ENCODE measurements around the gene NIN. TPM values are rescaled to one million over a fixed set of nuclear protein-coding genes. Genes with fewer than 3 reads are reported as not detected.

The NIN gene
- total RNA-seq, 4 donors from 2014 or later: 24.1 to 35.7 (median 30.7) TPM

- Histone ChIP-seq H3K4me1 (no peaks in the 10 kb centered on the region), H3K36me3 (no peaks in the 10 kb centered on the region), H3K27me3 (peaks cover 0 to 8% of the 10 kb centered on the region in 2 donors), H3K9me3 (no peaks in the 10 kb centered on the region), H3K4me3 (no peak overlapping the region), H3K27ac (no peak overlapping the region)
- no peak for DNase-seq (ENCODE audit: low spot score in 2 of 2)
- WGBS, 2 donors: 59 to 72% methylated on average over 11 of the region's 11 CpGs
- TF ChIP-seq CTCF (IDR thresholded peaks at IDR 0.05) (no peak), EP300 (IDR thresholded peaks at IDR 0.05) (no peak), POLR2A (IDR thresholded peaks at IDR 0.05) (no peak)
Observed at GRCh38 chr14:50865391-50866076, 34.6 kb upstream of the NIN start.

- no peak for DNase-seq (ENCODE audit: low spot score in 2 of 2)
- H3K4me1 ChIP-seq: no peaks in the 10 kb centered on the region
- WGBS, 2 donors: 88 to 93% methylated on average over 5 of the region's 5 CpGs
- H3K27me3 ChIP-seq: peaks cover 0 to 2% of the 10 kb centered on the region in 2 donors
- no peaks in the 10 kb centered on the region for H3K36me3 ChIP-seq
- TF ChIP-seq POLR2A (IDR thresholded peaks at IDR 0.05) (no peak), EP300 (IDR thresholded peaks at IDR 0.05) (no peak), CTCF (IDR thresholded peaks at IDR 0.05) (no peak)
- no peak overlapping the region for H3K27ac ChIP-seq
- no peaks in the 10 kb centered on the region for H3K9me3 ChIP-seq
- H3K4me3 ChIP-seq: no peak overlapping the region
Observed at GRCh38 chr14:50864946-50865345, 34.0 kb upstream of the NIN start.

GRCh38 chr14:50864237-50864636 is 33.3 kb upstream of the NIN start:
- peaks cover 0 to 5% (median 5%) of the 10 kb centered on the region in 4 donors for H3K4me1 ChIP-seq
- TF ChIP-seq POLR2A (IDR thresholded peaks at IDR 0.05): no peak
- no peak overlapping the region for H3K27ac ChIP-seq
- no peaks in the 10 kb centered on the region for H3K36me3 ChIP-seq
- no peaks in the 10 kb centered on the region for H3K27me3 ChIP-seq
- H3K4me3 ChIP-seq: no peak overlapping the region
- H3K9me3 ChIP-seq: no peaks in the 10 kb centered on the region
- no peak for DNase-seq (ENCODE audit: low spot score in 2 of 2)

GRCh38 chr14:50862036-50862570 is 31.1 kb upstream of the NIN start:
- Histone ChIP-seq H3K4me3 (no peak overlapping the region), H3K27ac (no peak overlapping the region), H3K36me3 (no peaks in the 10 kb centered on the region), H3K4me1 (peaks cover 0 to 8% (median 6%) of the 10 kb centered on the region in 4 donors), H3K9me3 (no peaks in the 10 kb centered on the region), H3K27me3 (no peaks in the 10 kb centered on the region)
- no peak for DNase-seq (ENCODE audit: low spot score in 2 of 2)
- 49 to 63% methylated on average over 4 of the region's 4 CpGs for WGBS, 2 donors
- TF ChIP-seq EP300 (IDR thresholded peaks at IDR 0.05) (no peak), CTCF (IDR thresholded peaks at IDR 0.05) (no peak), POLR2A (IDR thresholded peaks at IDR 0.05) (no peak)

- H3K9me3 ChIP-seq: no peaks in the 10 kb centered on the region
- H3K27me3 ChIP-seq: no peaks in the 10 kb centered on the region
- DNase-seq (ENCODE audit: low spot score in 2 of 2): peak; percentile 83 to 96
- TF ChIP-seq EP300 (IDR thresholded peaks at IDR 0.05): no peak
- TF ChIP-seq CTCF (IDR thresholded peaks at IDR 0.05): peak in 4 of 5 experiments; percentile 56 to 87 (median 80)
- 2 to 4% methylated on average over 6 of the region's 6 CpGs for WGBS, 2 donors
- H3K27ac ChIP-seq: peak overlapping the region in 3 of 4 donors; percentile 61 to 72 (median 72)
- peaks cover 0 to 8% (median 6%) of the 10 kb centered on the region in 4 donors for H3K4me1 ChIP-seq
- peak overlapping the region; percentile 32 to 58 (median 46) for H3K4me3 ChIP-seq
- H3K36me3 ChIP-seq: no peaks in the 10 kb centered on the region
Observed at GRCh38 chr14:50860478-50861086, 29.6 kb upstream of the NIN start.
